Endothelial cell of umbilical vein (primary cell): ENCODE data around the gene C10orf67.

Experiments used
- EZH2 ChIP-seq: IDR thresholded peaks from 2 replicates; pipeline ENCODE4 v1.6.1; 2012; ENCODE audit warnings: borderline replicate concordance, low read depth, mild to moderate bottlenecking, moderate library complexity, low read length, inconsistent platforms; ENCODE audit not compliant: severe bottlenecking
- POLR2A ChIP-seq: IDR thresholded peaks from 2 replicates; pipeline ENCODE4 v1.6.1; 2012; ENCODE audit warnings: low read depth, mild to moderate bottlenecking, control low read depth, low read length
- POLR2AphosphoS5 ChIP-seq: IDR thresholded peaks from 2 replicates; pipeline ENCODE4 v1.6.1; 2012; ENCODE audit warnings: low read depth, mild to moderate bottlenecking, control low read depth, low read length, moderate library complexity; ENCODE audit not compliant: insufficient read depth
- TF ChIP-seq, protein P1 (sequence below): IDR thresholded peaks from 2 replicates; pipeline ENCODE4 v1.6.1; 2011; ENCODE audit not compliant: insufficient read depth, insufficient read length

DNA sequence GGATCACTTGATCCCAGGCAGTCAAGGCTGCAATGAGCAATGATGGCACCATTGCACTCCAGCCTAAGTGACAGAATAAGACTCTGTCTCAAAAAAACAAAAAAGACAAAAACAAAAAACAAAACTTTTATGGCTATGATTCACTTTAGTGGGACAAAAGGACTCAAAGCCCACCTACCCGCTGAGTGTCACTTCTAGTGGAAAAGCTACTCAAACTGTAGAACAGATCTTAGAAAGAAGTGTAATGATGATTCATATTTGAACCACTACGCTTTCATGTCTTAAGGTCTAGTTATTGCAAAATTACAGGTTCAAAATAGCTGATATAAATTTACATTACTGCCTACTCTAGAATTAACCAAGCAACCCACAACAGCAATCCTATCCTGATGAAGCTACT lies 47.2 kb upstream of the C10orf67 start:
- TF ChIP-seq, protein P1, sequence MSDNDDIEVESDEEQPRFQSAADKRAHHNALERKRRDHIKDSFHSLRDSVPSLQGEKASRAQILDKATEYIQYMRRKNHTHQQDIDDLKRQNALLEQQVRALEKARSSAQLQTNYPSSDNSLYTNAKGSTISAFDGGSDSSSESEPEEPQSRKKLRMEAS = no peak
- TF ChIP-seq EZH2 (no peak), POLR2A (no peak), POLR2AphosphoS5 (no peak)
